SU-DHL-6 (cell line): ENCODE results near the gene SACM1L.

Experiments used
- CTCF ChIP-seq: fragments of 200-600 bp; sonication (generic); IDR thresholded peaks from one replicate; pipeline ENCODE4 v1.5.1; 2017; ENCODE audit warnings: antibody characterized with exemption, mild to moderate bottlenecking, low read length, moderate library complexity; ENCODE audit not compliant: insufficient read depth, poor library complexity, severe bottlenecking
- EZH2phosphoT487 ChIP-seq: fragments of 200-600 bp; sonication (generic), shearing (Covaris generic); conservative IDR thresholded peaks from 2 replicates; pipeline ENCODE4 v1.6.1; 2018; ENCODE audit warnings: mild to moderate bottlenecking, antibody characterized with exemption, low read length, moderate library complexity, mixed read lengths

GRCh38 chr3:45773072-45773471, 83.9 kb downstream of the SACM1L start:
- no peak for TF ChIP-seq CTCF
- TF ChIP-seq EZH2phosphoT487: no peak
